B cell (primary cell): ENCODE results near the gene CUBN.

Experiments used
- CTCF ChIP-seq: fragments of 200-600 bp; IDR thresholded peaks from one replicate; pipeline ENCODE4 v1.8.0; 2022; ENCODE audit warnings: antibody characterized with exemption, mild to moderate bottlenecking
- EZH2 ChIP-seq: IDR thresholded peaks from 2 replicates; pipeline ENCODE4 v1.6.1; 2012; ENCODE audit warnings: borderline replicate concordance, low read depth, mild to moderate bottlenecking, moderate library complexity, low read length; ENCODE audit not compliant: insufficient read depth, poor library complexity, severe bottlenecking

- TF ChIP-seq CTCF (no peak), EZH2 (no peak)
These were observed 220.3 kb downstream of the CUBN start for GRCh38 chr10:16909271-16909767.
